Endothelial cell of umbilical vein (primary cell): ENCODE measurements around the gene CALU. TPM values are rescaled to one million over a fixed set of nuclear protein-coding genes. Genes with fewer than 3 reads are reported as not detected.

ENCODE experiments used
- BruUV-seq: library from RNA; stranded (reverse); fragments of 400-500 nt; replicated peaks from 2 replicates; lab custom pipeline; 2021; lab: Mats Ljungman, UMichigan
- CTCF ChIA-PET: fragments of 300-600, 350-600 bp; sonication (Branson Sonifier 250); formaldehyde crosslinking; loops from one replicate; lab custom pipeline; 2021; ENCODE audit warnings: antibody characterized with exemption, inconsistent platforms; lab: Charles Lee
- POLR2A ChIA-PET: fragments of 300-600, 350-600 bp; sonication (Branson Sonifier 250); formaldehyde crosslinking; loops from one replicate; lab custom pipeline; 2021; ENCODE audit warnings: antibody characterized with exemption, inconsistent platforms; lab: Charles Lee
- DNase-seq: peaks from one replicate; pipeline ENCODE4 v3.0.0-alpha.2; 2011; ENCODE audit warnings: low read depth, low spot score
- FAIRE-seq: peaks from 2 replicates; lab custom pipeline; 2011; peaks lifted over from hg19 to GRCh38; lab: Jason Lieb, UNC
- H2AFZ ChIP-seq: 2 replicates; pipeline ENCODE4 v1.6.0; 2012; ENCODE audit warnings: low read depth, low read length, control low read depth, inconsistent platforms
- H3K27ac ChIP-seq: 2 replicates; pipeline ENCODE4 v1.5.1; 2011; ENCODE audit warnings: low read depth, mild to moderate bottlenecking, control low read depth, low read length, moderate library complexity; ENCODE audit not compliant: insufficient read depth
- H3K27me3 ChIP-seq, 2 experiments: 2 replicates each; pipeline versions ENCODE4 v1.6.0 to v1.6.1; 2011; ENCODE audit warnings: low read length in 2 of 2, mixed read lengths in 1 of 2; ENCODE audit not compliant: control insufficient read depth in 2 of 2, insufficient read depth in 2 of 2
- H3K36me3 ChIP-seq, 2 experiments: 2 replicates in 1 of 2; 3 replicates in 1 of 2; pipeline ENCODE4 v1.5.1; 2011; ENCODE audit warnings: low read length in 2 of 2, mild to moderate bottlenecking in 1 of 2, moderate library complexity in 1 of 2; ENCODE audit not compliant: control insufficient read depth in 2 of 2, insufficient read depth in 2 of 2; ENCODE audit errors: extremely low read depth in 1 of 2
- H3K4me1 ChIP-seq: 3 replicates; pipeline ENCODE4 v1.5.1; 2011; ENCODE audit warnings: mild to moderate bottlenecking, low read length; ENCODE audit not compliant: control insufficient read depth, insufficient read depth; ENCODE audit errors: extremely low read depth
- H3K4me2 ChIP-seq: 2 replicates; pipeline ENCODE4 v1.6.1; 2011; ENCODE audit warnings: low read length, control low read depth, mixed read lengths; ENCODE audit not compliant: insufficient read depth
- H3K4me3 ChIP-seq, 3 experiments: fragments of 200-600 bp in 1 of 3; sonication (generic), shearing (Covaris generic) in 1 of 3; replicated peaks in 1 of 3; 2 replicates each; pipeline ENCODE4 v1.5.1; 2011 to 2016; ENCODE audit warnings: control low read depth in 3 of 3, low read length in 3 of 3, mild to moderate bottlenecking in 2 of 3, inconsistent platforms in 1 of 3, low read depth in 1 of 3, moderate library complexity in 1 of 3; ENCODE audit not compliant: insufficient read depth in 1 of 3
- H3K79me2 ChIP-seq: 2 replicates; pipeline ENCODE4 v1.6.0; 2012; ENCODE audit warnings: low read length, inconsistent platforms; ENCODE audit not compliant: control insufficient read depth, insufficient read depth
- H3K9ac ChIP-seq: replicated peaks from 2 replicates; pipeline ENCODE3; 2011; ENCODE audit warnings: low read length, control low read depth; ENCODE audit not compliant: insufficient read depth; ENCODE audit errors: extremely low read depth
- H3K9me1 ChIP-seq: replicated peaks from 3 replicates; pipeline ENCODE4 v1.6.0; 2011; ENCODE audit warnings: mild to moderate bottlenecking, low read length; ENCODE audit not compliant: control insufficient read depth, insufficient read depth; ENCODE audit errors: extremely low read depth
- H3K9me3 ChIP-seq: replicated peaks from 2 replicates; pipeline ENCODE4 v1.5.1; 2012; ENCODE audit warnings: low read length, inconsistent platforms; ENCODE audit not compliant: control insufficient read depth, insufficient read depth
- H4K20me1 ChIP-seq: replicated peaks from 2 replicates; pipeline ENCODE3; 2011; ENCODE audit warnings: mild to moderate bottlenecking, low read length; ENCODE audit not compliant: control insufficient read depth, insufficient read depth; ENCODE audit errors: extremely low read depth
- CTCF ChIP-seq, 2 donors: IDR thresholded peaks; 1 replicate in 1 of 2; 2 replicates in 1 of 2; pipeline ENCODE4 v1.5.1; 2011; ENCODE audit warnings: low read length in 2 of 2, mild to moderate bottlenecking in 2 of 2, moderate library complexity in 2 of 2, control low read depth in 1 of 2, inconsistent platforms in 1 of 2, low read depth in 1 of 2; ENCODE audit not compliant: insufficient read depth in 1 of 2; ENCODE audit errors: extremely low read depth in 1 of 2
- EZH2 ChIP-seq: IDR thresholded peaks from 2 replicates; pipeline ENCODE4 v1.6.1; 2012; ENCODE audit warnings: borderline replicate concordance, low read depth, mild to moderate bottlenecking, moderate library complexity, low read length, inconsistent platforms; ENCODE audit not compliant: severe bottlenecking
- FOS ChIP-seq: IDR thresholded peaks from 2 replicates; pipeline ENCODE4 v1.6.1; 2011; ENCODE audit warnings: mild to moderate bottlenecking, low read length, moderate library complexity, borderline replicate concordance; ENCODE audit not compliant: insufficient read depth
- GATA2 ChIP-seq: IDR thresholded peaks from 2 replicates; pipeline ENCODE4 v1.7.0; 2011; ENCODE audit warnings: low read depth, mild to moderate bottlenecking, moderate library complexity, mixed read lengths, low read length; ENCODE audit not compliant: insufficient read length, insufficient read depth
- JUN ChIP-seq: IDR thresholded peaks from 2 replicates; pipeline ENCODE4 v1.6.1; 2011; ENCODE audit warnings: borderline replicate concordance, low read depth; ENCODE audit not compliant: insufficient read length, insufficient read depth
- MAX ChIP-seq: IDR thresholded peaks from 2 replicates; pipeline ENCODE4 v1.6.1; 2011; ENCODE audit not compliant: insufficient read depth, insufficient read length
- MYC ChIP-seq: IDR thresholded peaks from one replicate; pipeline ENCODE4 v1.6.1; 2011; ENCODE audit warnings: mild to moderate bottlenecking, low read depth, low read length
- POLR2A ChIP-seq: IDR thresholded peaks from 2 replicates; pipeline ENCODE4 v1.6.1; 2012; ENCODE audit warnings: low read depth, mild to moderate bottlenecking, control low read depth, low read length
- POLR2AphosphoS5 ChIP-seq: IDR thresholded peaks from 2 replicates; pipeline ENCODE4 v1.6.1; 2012; ENCODE audit warnings: low read depth, mild to moderate bottlenecking, control low read depth, low read length, moderate library complexity; ENCODE audit not compliant: insufficient read depth
- dilution Hi-C: fragments of 300-500 bp; cut with MboI; formaldehyde crosslinking; loops from one replicate; pipeline ENCODE4 v1.15.0; 2019; ENCODE audit warnings: low sequenced_read_pairs; ENCODE audit not compliant: extremely low pct_ligation_motif_present
- intact Hi-C: fragments of 100-400 bp; cut with micrococcal nuclease; formaldehyde crosslinking; loops from one replicate; pipeline ENCODE4 v1.10.0; 2022
- polyA plus RNA-seq, 4 experiments: library from polyadenylated mRNA; depleted of rRNA in 3 of 4; stranded (reverse) in 3 of 4; unstranded in 1 of 4; fragments of >200 nt; gene quantifications; 2 replicates each; pipeline versions ENCODE4 v1.2.1 to v1.2.3, GENCODE V29; 2011 to 2012; ENCODE audit warnings: missing spikeins in 1 of 4
- total RNA-seq: library from RNA; stranded (reverse); gene quantifications from 2 replicates; pipeline ENCODE4 v1.2.3, GENCODE V29; 2021

CALU gene
- total and polyA plus RNA-seq, 2 donors (not counting 3 experiments of a cell fraction or from before 2014, with no cell fraction given): 135 to 257 TPM

GRCh38 chr7:128710481-128710880 lies 28.7 kb upstream of the CALU start:
- H3K27me3 ChIP-seq: no peaks in the 10 kb centered on the region
- no peak overlapping the region for H2AFZ ChIP-seq
- no peaks in the 10 kb centered on the region for H3K9me3 ChIP-seq
- no peak overlapping the region for H3K4me3 ChIP-seq
- intact Hi-C loops (no loop called here), dilution Hi-C loops (no loop called here)
- no peak overlapping the region for H3K27ac ChIP-seq
- BruUV-seq: no TSS peak
- H3K9me1 ChIP-seq: no peaks in the 10 kb centered on the region
- no peaks in the 10 kb centered on the region for H4K20me1 ChIP-seq
- H3K4me1 ChIP-seq: peaks cover 14% of the 10 kb centered on the region
- CTCF ChIA-PET: interaction anchor here (0.6 kb wide), 1 partner anchor 119 kb away, joined by 3 read pairs; no protein-coding TSS in a partner anchor
- no peak overlapping the region for H3K9ac ChIP-seq
- no peaks in the 10 kb centered on the region for H3K36me3 ChIP-seq
- DNase-seq (no peak), FAIRE-seq (no peak)
- POLR2A ChIA-PET: no interaction called here
- H3K79me2 ChIP-seq: no peaks in the 10 kb centered on the region
- no peak overlapping the region for H3K4me2 ChIP-seq
- TF ChIP-seq FOS (no peak), MAX (no peak), GATA2 (no peak), POLR2A (no peak), JUN (no peak), CTCF (IDR thresholded peaks at IDR 0.05; ENCODE audit: extremely low read depth in 1 of 2, insufficient read depth in 1 of 2, low read depth in 1 of 2, low read length in 2 of 2) (no peak), EZH2 (no peak), POLR2AphosphoS5 (no peak), MYC (no peak)
